Suprapubic skin (tissue), 3 donors: ENCODE results near the gene MAP3K15.

Source experiments
- CTCF ChIP-seq, 2 donors: fragments of 200-600 bp in 1 of 2; fragments of 450-650 bp in 1 of 2; sonication (generic) in 1 of 2; IDR thresholded peaks; one replicate each; pipeline ENCODE4 v1.5.1; 2016 to 2019; ENCODE audit warnings: antibody characterized with exemption in 2 of 2, mild to moderate bottlenecking in 1 of 2, moderate library complexity in 1 of 2
- EP300 ChIP-seq: sonication (generic); formaldehyde crosslinking; IDR thresholded peaks from one replicate; pipeline ENCODE4 v1.6.1; 2017; ENCODE audit warnings: antibody characterized with exemption
- POLR2A ChIP-seq, 2 donors: fragments of 450-650 bp; IDR thresholded peaks; one replicate each; pipeline ENCODE4 v1.6.1; 2017; ENCODE audit warnings: antibody characterized with exemption in 2 of 2, mild to moderate bottlenecking in 2 of 2, moderate library complexity in 2 of 2

- TF ChIP-seq CTCF (IDR thresholded peaks at IDR 0.05) = no peak
- TF ChIP-seq POLR2A (IDR thresholded peaks at IDR 0.05) = no peak
- TF ChIP-seq EP300 = no peak
Observed at GRCh38 chrX:19354625-19355024, 160.7 kb downstream of the MAP3K15 start.
